K562 (cell line): Measurements from ENCODE around the gene NPIPB2. TPM values are rescaled to one million over a fixed set of nuclear protein-coding genes. Genes with fewer than 3 reads are reported as not detected.

Experiments
- ETV1 ChIP-seq: fragments of 450-650 bp; conservative IDR thresholded peaks from 2 replicates; pipeline ENCODE4 v1.6.1; 2016; ENCODE audit warnings: missing genetic modification characterization, control low read depth, low read depth, missing compliant biosample characterization
- GTF2F1 ChIP-seq: IDR thresholded peaks from 2 replicates; pipeline ENCODE4 v1.6.1; 2011; ENCODE audit warnings: low read depth, low read length, improper control_type of control experiment
- JUNB ChIP-seq: fragments of 450-650 bp; formaldehyde crosslinking; conservative IDR thresholded peaks from 2 replicates; pipeline ENCODE4 v1.4.0; 2020; ENCODE audit warnings: mild to moderate bottlenecking
- KDM1A ChIP-seq, 2 experiments: fragments of 450-650 bp; IDR thresholded peaks; 2 replicates each; pipeline ENCODE4 v1.6.1; 2016; ENCODE audit warnings: mild to moderate bottlenecking in 2 of 2
- MEF2D ChIP-seq: conservative IDR thresholded peaks from 2 replicates; pipeline ENCODE4 v1.6.1; 2016; ENCODE audit warnings: low read depth, missing genetic modification characterization, missing compliant biosample characterization
- NBN ChIP-seq: fragments of 450-650 bp; IDR thresholded peaks from 2 replicates; pipeline ENCODE4 v1.6.1; 2016; ENCODE audit warnings: low read depth, mild to moderate bottlenecking
- SMARCE1 ChIP-seq: fragments of 450-650 bp; IDR thresholded peaks from 2 replicates; pipeline ENCODE4 v1.7.1; 2016; ENCODE audit warnings: mild to moderate bottlenecking
- SREBF1 ChIP-seq: fragments of 150-350 bp; IDR thresholded peaks from 2 replicates; pipeline ENCODE4 v1.6.1; 2014; ENCODE audit warnings: antibody characterized with exemption, low read depth, low read length, borderline replicate concordance
- ZNF134 ChIP-seq: fragments of 250-450 bp; sonication (Bioruptor Pico); conservative IDR thresholded peaks from 2 replicates; pipeline ENCODE4 v1.4.0; 2020
- ZNF507 ChIP-seq: conservative IDR thresholded peaks from 2 replicates; pipeline ENCODE4 v1.6.1; 2017; ENCODE audit warnings: missing genetic modification characterization, missing compliant biosample characterization
- ZNF76 ChIP-seq: fragments of 250-450 bp; sonication (Bioruptor Pico); IDR thresholded peaks from 2 replicates; pipeline ENCODE4 v1.4.0; 2020; ENCODE audit warnings: mild to moderate bottlenecking, moderate library complexity, borderline replicate concordance
- polyA plus RNA-seq, 8 experiments: library from polyadenylated mRNA; depleted of rRNA in 4 of 8; stranded (reverse) in 5 of 8; unstranded in 3 of 8; fragments of >200 nt; fragmentation: Nextera tagmentation in 2 of 8; fragmentation: Illumina TruSeq in 1 of 8; extraction: Ambion mirVana in 2 of 8; extraction: Trizol in 1 of 8; gene quantifications; 2 replicates each; pipeline versions ENCODE4 v1.2.1 to v1.2.3, GENCODE V29; 2011 to 2014; ENCODE audit warnings: inconsistent platforms in 1 of 8, missing spikeins in 1 of 8
- total RNA-seq, 7 experiments: library from RNA; depleted of rRNA in 6 of 7; stranded (reverse); fragments of >200 nt in 6 of 7; fragmentation: Illumina TruSeq in 2 of 7; extraction: Trizol in 2 of 7; gene quantifications; 2 replicates each; pipeline versions ENCODE4 v1.2.1 to v1.2.3, GENCODE V29; 2011 to 2021; ENCODE audit warnings: low replicate concordance in 1 of 7
- TF ChIP-seq, protein P1 (sequence below): fragments of 150-350 bp; IDR thresholded peaks from 2 replicates; pipeline ENCODE4 v1.6.1; 2014; ENCODE audit warnings: low read depth, mild to moderate bottlenecking, low read length, borderline replicate concordance
- TF ChIP-seq, protein P2 (sequence below): fragments of 250-450 bp; sonication (Bioruptor Pico); IDR thresholded peaks from 2 replicates; pipeline ENCODE4 v1.5.1; 2021; ENCODE audit warnings: mild to moderate bottlenecking
- TF ChIP-seq, protein P3 (sequence below): fragments of 450-650 bp; formaldehyde crosslinking; IDR thresholded peaks from 2 replicates; pipeline ENCODE4 v1.4.0; 2020; ENCODE audit warnings: mild to moderate bottlenecking, mixed read lengths
- TF ChIP-seq, protein P4 (sequence below): fragments of 450-650 bp; formaldehyde crosslinking; IDR thresholded peaks from 2 replicates; pipeline ENCODE4 v1.4.0; 2020; ENCODE audit warnings: mild to moderate bottlenecking, moderate library complexity

The NPIPB2 gene
- total and polyA plus RNA-seq, 9 of the 15 experiments (the other 6 are each of a cell fraction or from before 2014, with no cell fraction given): 0.21 to 2.9 (median 1.6) TPM; not detected in 1

DNA sequence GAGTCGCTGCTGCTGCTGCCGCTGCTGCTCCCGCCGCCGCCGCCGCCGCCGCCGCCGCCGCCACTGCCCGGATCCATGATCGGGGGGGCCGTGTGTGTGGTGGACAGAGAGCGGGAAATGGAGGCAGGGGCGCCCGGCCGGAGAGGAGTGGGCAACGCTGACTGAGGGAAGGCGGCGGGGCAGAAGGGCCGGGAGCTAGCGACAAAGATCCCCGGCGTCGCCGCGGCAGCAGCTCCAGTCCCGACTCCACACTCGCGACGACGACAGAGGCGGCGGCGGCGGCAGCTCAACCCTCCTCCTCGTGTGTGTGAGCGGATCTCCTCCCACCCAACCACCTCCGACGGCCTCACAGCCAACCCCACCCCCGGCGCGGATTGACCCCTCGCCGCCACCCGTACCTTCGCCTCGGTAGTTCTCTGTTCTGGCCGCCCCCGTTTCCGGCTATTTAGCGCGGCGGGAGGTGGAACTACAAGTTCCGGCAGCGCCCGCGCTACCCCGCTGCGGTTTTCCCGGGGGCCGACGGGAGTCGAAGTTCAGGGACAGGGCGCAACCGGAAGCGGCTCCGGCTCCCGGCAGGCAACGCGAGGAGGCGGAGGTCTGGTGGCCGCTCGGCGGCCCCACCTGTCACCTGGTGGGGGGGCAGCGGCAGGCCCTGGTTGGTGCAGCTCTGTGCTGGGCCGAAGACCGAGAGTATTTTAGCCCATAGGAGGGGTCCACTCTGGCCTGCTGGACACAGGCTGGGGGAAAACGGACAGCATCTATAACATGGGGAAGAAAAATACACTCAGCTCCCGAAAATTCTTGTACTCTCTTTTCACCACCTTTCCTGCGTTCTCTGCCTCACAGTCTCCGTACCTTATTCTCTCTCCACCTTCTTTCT is 26.0 kb downstream of the NPIPB2 start, which contains the start of gene GSPT1 (continued):
- TF ChIP-seq, protein P1, sequence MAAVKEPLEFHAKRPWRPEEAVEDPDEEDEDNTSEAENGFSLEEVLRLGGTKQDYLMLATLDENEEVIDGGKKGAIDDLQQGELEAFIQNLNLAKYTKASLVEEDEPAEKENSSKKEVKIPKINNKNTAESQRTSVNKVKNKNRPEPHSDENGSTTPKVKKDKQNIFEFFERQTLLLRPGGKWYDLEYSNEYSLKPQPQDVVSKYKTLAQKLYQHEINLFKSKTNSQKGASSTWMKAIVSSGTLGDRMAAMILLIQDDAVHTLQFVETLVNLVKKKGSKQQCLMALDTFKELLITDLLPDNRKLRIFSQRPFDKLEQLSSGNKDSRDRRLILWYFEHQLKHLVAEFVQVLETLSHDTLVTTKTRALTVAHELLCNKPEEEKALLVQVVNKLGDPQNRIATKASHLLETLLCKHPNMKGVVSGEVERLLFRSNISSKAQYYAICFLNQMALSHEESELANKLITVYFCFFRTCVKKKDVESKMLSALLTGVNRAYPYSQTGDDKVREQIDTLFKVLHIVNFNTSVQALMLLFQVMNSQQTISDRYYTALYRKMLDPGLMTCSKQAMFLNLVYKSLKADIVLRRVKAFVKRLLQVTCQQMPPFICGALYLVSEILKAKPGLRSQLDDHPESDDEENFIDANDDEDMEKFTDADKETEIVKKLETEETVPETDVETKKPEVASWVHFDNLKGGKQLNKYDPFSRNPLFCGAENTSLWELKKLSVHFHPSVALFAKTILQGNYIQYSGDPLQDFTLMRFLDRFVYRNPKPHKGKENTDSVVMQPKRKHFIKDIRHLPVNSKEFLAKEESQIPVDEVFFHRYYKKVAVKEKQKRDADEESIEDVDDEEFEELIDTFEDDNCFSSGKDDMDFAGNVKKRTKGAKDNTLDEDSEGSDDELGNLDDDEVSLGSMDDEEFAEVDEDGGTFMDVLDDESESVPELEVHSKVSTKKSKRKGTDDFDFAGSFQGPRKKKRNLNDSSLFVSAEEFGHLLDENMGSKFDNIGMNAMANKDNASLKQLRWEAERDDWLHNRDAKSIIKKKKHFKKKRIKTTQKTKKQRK: no peak
- TF ChIP-seq, protein P2, sequence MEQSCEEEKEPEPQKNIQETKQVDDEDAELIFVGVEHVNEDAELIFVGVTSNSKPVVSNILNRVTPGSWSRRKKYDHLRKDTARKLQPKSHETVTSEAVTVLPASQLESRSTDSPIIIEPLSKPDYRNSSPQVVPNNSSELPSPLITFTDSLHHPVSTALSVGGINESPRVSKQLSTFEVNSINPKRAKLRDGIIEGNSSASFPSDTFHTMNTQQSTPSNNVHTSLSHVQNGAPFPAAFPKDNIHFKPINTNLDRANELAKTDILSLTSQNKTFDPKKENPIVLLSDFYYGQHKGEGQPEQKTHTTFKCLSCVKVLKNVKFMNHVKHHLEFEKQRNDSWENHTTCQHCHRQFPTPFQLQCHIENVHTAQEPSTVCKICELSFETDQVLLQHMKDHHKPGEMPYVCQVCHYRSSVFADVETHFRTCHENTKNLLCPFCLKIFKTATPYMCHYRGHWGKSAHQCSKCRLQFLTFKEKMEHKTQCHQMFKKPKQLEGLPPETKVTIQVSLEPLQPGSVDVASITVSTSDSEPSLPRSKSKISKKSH: no peak
- TF ChIP-seq GTF2F1 (0 out of 2 replicates have a peak, but pooled peaks have one; percentile 45), MEF2D (tag) (no peak), KDM1A (IDR thresholded peaks at IDR 0.05) (no peak), ZNF134 (CRISPR knock-in tag) (peak; percentile 63), ETV1 (tag) (peak; percentile 98), JUNB (no peak), NBN (peak; percentile 73), ZNF76 (CRISPR knock-in tag) (peak; percentile 88; the same call in 1 of the 2 replicates), ZNF507 (tag) (no peak), SMARCE1 (no peak), SREBF1 (peak; percentile 80; the same call in 1 of the 2 replicates)
- TF ChIP-seq, protein P3, sequence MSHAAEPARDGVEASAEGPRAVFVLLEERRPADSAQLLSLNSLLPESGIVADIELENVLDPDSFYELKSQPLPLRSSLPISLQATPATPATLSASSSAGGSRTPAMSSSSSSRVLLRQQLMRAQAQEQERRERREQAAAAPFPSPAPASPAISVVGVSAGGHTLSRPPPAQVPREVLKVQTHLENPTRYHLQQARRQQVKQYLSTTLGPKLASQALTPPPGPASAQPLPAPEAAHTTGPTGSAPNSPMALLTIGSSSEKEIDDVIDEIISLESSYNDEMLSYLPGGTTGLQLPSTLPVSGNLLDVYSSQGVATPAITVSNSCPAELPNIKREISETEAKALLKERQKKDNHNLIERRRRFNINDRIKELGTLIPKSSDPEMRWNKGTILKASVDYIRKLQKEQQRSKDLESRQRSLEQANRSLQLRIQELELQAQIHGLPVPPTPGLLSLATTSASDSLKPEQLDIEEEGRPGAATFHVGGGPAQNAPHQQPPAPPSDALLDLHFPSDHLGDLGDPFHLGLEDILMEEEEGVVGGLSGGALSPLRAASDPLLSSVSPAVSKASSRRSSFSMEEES: no peak
- TF ChIP-seq, protein P4, sequence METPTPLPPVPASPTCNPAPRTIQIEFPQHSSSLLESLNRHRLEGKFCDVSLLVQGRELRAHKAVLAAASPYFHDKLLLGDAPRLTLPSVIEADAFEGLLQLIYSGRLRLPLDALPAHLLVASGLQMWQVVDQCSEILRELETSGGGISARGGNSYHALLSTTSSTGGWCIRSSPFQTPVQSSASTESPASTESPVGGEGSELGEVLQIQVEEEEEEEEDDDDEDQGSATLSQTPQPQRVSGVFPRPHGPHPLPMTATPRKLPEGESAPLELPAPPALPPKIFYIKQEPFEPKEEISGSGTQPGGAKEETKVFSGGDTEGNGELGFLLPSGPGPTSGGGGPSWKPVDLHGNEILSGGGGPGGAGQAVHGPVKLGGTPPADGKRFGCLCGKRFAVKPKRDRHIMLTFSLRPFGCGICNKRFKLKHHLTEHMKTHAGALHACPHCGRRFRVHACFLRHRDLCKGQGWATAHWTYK (CRISPR knock-in tag): peak; percentile 87; the same call in 1 of the 2 replicates
